ENCODE measurements around the gene SLC22A23. TPM values are rescaled to one million over a fixed set of nuclear protein-coding genes. Genes with fewer than 3 reads are reported as not detected.
A peak's percentile ranks its signal among the peaks of the same experiment; 100 is the strongest.

The SLC22A23 gene
- total and polyA plus RNA-seq, 4 donors: 26.9 to 56.8 (median 41.7) TPM

GRCh38 chr6:3438190-3439167 lies 18.4 kb downstream of the SLC22A23 start:
- DNase-seq (ENCODE audit: low read depth in 4 of 6, low spot score in 6 of 6): peak in 2 of 6 donors; percentile 51 to 60
- H3K27me3 ChIP-seq (ENCODE audit: control insufficient read depth, insufficient read depth, low read length): no peaks in the 10 kb centered on the region
- H3K9me3 ChIP-seq (ENCODE audit: control insufficient read depth, insufficient read depth, low read length): no peaks in the 10 kb centered on the region
- peaks cover 20% of the 10 kb centered on the region for H3K4me1 ChIP-seq (ENCODE audit: control insufficient read depth, insufficient read depth, low read length)
- WGBS (ENCODE audit: insufficient coverage): 55% methylated on average over 9 of the region's 26 CpGs
- H3K36me3 ChIP-seq (ENCODE audit: control insufficient read depth, insufficient read depth, low read length): peaks cover 8% of the 10 kb centered on the region
- peak overlapping the region; percentile 54 for H3K27ac ChIP-seq (ENCODE audit: low read depth, low read length)
- no peak overlapping the region for H3K4me3 ChIP-seq (ENCODE audit: low read depth, low read length)

- 60% methylated on average over 4 of the region's 4 CpGs for WGBS (ENCODE audit: insufficient coverage)
- Histone ChIP-seq H3K27ac (ENCODE audit: low read depth, low read length) (no peak overlapping the region), H3K27me3 (ENCODE audit: control insufficient read depth, insufficient read depth, low read length) (no peaks in the 10 kb centered on the region), H3K9me3 (ENCODE audit: control insufficient read depth, insufficient read depth, low read length) (no peaks in the 10 kb centered on the region), H3K36me3 (ENCODE audit: control insufficient read depth, insufficient read depth, low read length) (peaks cover 5% of the 10 kb centered on the region), H3K4me3 (ENCODE audit: low read depth, low read length) (no peak overlapping the region), H3K4me1 (ENCODE audit: control insufficient read depth, insufficient read depth, low read length) (peaks cover 10% of the 10 kb centered on the region)
- DNase-seq (ENCODE audit: low read depth in 4 of 6, low spot score in 6 of 6): no peak
Measured at GRCh38 chr6:3433005-3433404, 23.8 kb downstream of the SLC22A23 start.

GRCh38 chr6:3432416-3432815 lies 24.4 kb downstream of the SLC22A23 start:
- DNase-seq (ENCODE audit: low read depth in 4 of 6, low spot score in 6 of 6): no peak
- Histone ChIP-seq H3K36me3 (ENCODE audit: control insufficient read depth, insufficient read depth, low read length) (peaks cover 5% of the 10 kb centered on the region), H3K9me3 (ENCODE audit: control insufficient read depth, insufficient read depth, low read length) (no peaks in the 10 kb centered on the region), H3K4me1 (ENCODE audit: control insufficient read depth, insufficient read depth, low read length) (peaks cover 13% of the 10 kb centered on the region), H3K27me3 (ENCODE audit: control insufficient read depth, insufficient read depth, low read length) (no peaks in the 10 kb centered on the region), H3K27ac (ENCODE audit: low read depth, low read length) (no peak overlapping the region), H3K4me3 (ENCODE audit: low read depth, low read length) (no peak overlapping the region)
- WGBS (ENCODE audit: insufficient coverage): 82% methylated on average over 6 of the region's 7 CpGs

GRCh38 chr6:3431994-3432393 lies 24.9 kb downstream of the SLC22A23 start:
- no peak for DNase-seq (ENCODE audit: low read depth in 4 of 6, low spot score in 6 of 6)
- H3K4me3 ChIP-seq (ENCODE audit: low read depth, low read length): no peak overlapping the region
- 100% methylated on average over 2 of the region's 8 CpGs for WGBS (ENCODE audit: insufficient coverage)
- H3K9me3 ChIP-seq (ENCODE audit: control insufficient read depth, insufficient read depth, low read length): no peaks in the 10 kb centered on the region
- H3K4me1 ChIP-seq (ENCODE audit: control insufficient read depth, insufficient read depth, low read length): peaks cover 16% of the 10 kb centered on the region
- H3K36me3 ChIP-seq (ENCODE audit: control insufficient read depth, insufficient read depth, low read length): peaks cover 5% of the 10 kb centered on the region
- no peak overlapping the region for H3K27ac ChIP-seq (ENCODE audit: low read depth, low read length)
- no peaks in the 10 kb centered on the region for H3K27me3 ChIP-seq (ENCODE audit: control insufficient read depth, insufficient read depth, low read length)

GRCh38 chr6:3429211-3429610 lies 27.6 kb downstream of the SLC22A23 start:
- no CpG with 5 or more reads among the region's 3 CpGs for WGBS (ENCODE audit: insufficient coverage)
- Histone ChIP-seq H3K27me3 (ENCODE audit: control insufficient read depth, insufficient read depth, low read length) (no peaks in the 10 kb centered on the region), H3K4me3 (ENCODE audit: low read depth, low read length) (no peak overlapping the region), H3K27ac (ENCODE audit: low read depth, low read length) (no peak overlapping the region), H3K9me3 (ENCODE audit: control insufficient read depth, insufficient read depth, low read length) (no peaks in the 10 kb centered on the region), H3K4me1 (ENCODE audit: control insufficient read depth, insufficient read depth, low read length) (peaks cover 19% of the 10 kb centered on the region), H3K36me3 (ENCODE audit: control insufficient read depth, insufficient read depth, low read length) (no peaks in the 10 kb centered on the region)
- DNase-seq (ENCODE audit: low read depth in 4 of 6, low spot score in 6 of 6): no peak

- WGBS (ENCODE audit: insufficient coverage): 100% methylated on average over 1 of the region's 3 CpGs
- no peaks in the 10 kb centered on the region for H3K27me3 ChIP-seq (ENCODE audit: control insufficient read depth, insufficient read depth, low read length)
- DNase-seq (ENCODE audit: low read depth in 4 of 6, low spot score in 6 of 6): no peak
Measured at GRCh38 chr6:3428700-3429099, 28.1 kb downstream of the SLC22A23 start.

GRCh38 chr6:3428247-3428646 lies 28.6 kb downstream of the SLC22A23 start:
- WGBS (ENCODE audit: insufficient coverage): 92% methylated on average over 4 of the region's 4 CpGs
- Histone ChIP-seq H3K4me1 (ENCODE audit: control insufficient read depth, insufficient read depth, low read length) (peaks cover 18% of the 10 kb centered on the region), H3K27me3 (ENCODE audit: control insufficient read depth, insufficient read depth, low read length) (no peaks in the 10 kb centered on the region), H3K27ac (ENCODE audit: low read depth, low read length) (no peak overlapping the region), H3K4me3 (ENCODE audit: low read depth, low read length) (no peak overlapping the region), H3K9me3 (ENCODE audit: control insufficient read depth, insufficient read depth, low read length) (no peaks in the 10 kb centered on the region), H3K36me3 (ENCODE audit: control insufficient read depth, insufficient read depth, low read length) (no peaks in the 10 kb centered on the region)
- DNase-seq (ENCODE audit: low read depth in 4 of 6, low spot score in 6 of 6): no peak

More at GRCh38 chr6:3428700-3429099, 28.1 kb downstream of the SLC22A23 start:
- no peak overlapping the region for H3K27ac ChIP-seq (ENCODE audit: low read depth, low read length)
- no peaks in the 10 kb centered on the region for H3K9me3 ChIP-seq (ENCODE audit: control insufficient read depth, insufficient read depth, low read length)
- H3K4me1 ChIP-seq (ENCODE audit: control insufficient read depth, insufficient read depth, low read length): peaks cover 19% of the 10 kb centered on the region
- H3K4me3 ChIP-seq (ENCODE audit: low read depth, low read length): no peak overlapping the region
- H3K36me3 ChIP-seq (ENCODE audit: control insufficient read depth, insufficient read depth, low read length): no peaks in the 10 kb centered on the region

GRCh38 chr6:3427687-3428085 lies 29.2 kb downstream of the SLC22A23 start:
- peak in 1 of 6 donors; percentile 51 for DNase-seq (ENCODE audit: low read depth in 4 of 6, low spot score in 6 of 6)
- peak overlapping the region; percentile 33 for H3K27ac ChIP-seq (ENCODE audit: low read depth, low read length)
- whole genome bisulfite sequencing (ENCODE audit: insufficient coverage): 34% methylated on average over 7 of the region's 10 CpGs

GRCh38 chr6:3426927-3427686 lies 29.7 kb downstream of the SLC22A23 start:
- H3K9me3 ChIP-seq (ENCODE audit: control insufficient read depth, insufficient read depth, low read length): no peaks in the 10 kb centered on the region
- H3K27ac ChIP-seq (ENCODE audit: low read depth, low read length): peak overlapping the region; percentile 33
- H3K4me1 ChIP-seq (ENCODE audit: control insufficient read depth, insufficient read depth, low read length): peaks cover 15% of the 10 kb centered on the region
- no peaks in the 10 kb centered on the region for H3K27me3 ChIP-seq (ENCODE audit: control insufficient read depth, insufficient read depth, low read length)
- no peak overlapping the region for H3K4me3 ChIP-seq (ENCODE audit: low read depth, low read length)
- H3K36me3 ChIP-seq (ENCODE audit: control insufficient read depth, insufficient read depth, low read length): no peaks in the 10 kb centered on the region
- 80% methylated on average over 14 of the region's 20 CpGs for WGBS (ENCODE audit: insufficient coverage)
- DNase-seq (ENCODE audit: low read depth in 4 of 6, low spot score in 6 of 6): no peak

More at GRCh38 chr6:3427687-3428085, 29.2 kb downstream of the SLC22A23 start:
- Histone ChIP-seq H3K36me3 (ENCODE audit: control insufficient read depth, insufficient read depth, low read length) (no peaks in the 10 kb centered on the region), H3K4me3 (ENCODE audit: low read depth, low read length) (no peak overlapping the region), H3K27me3 (ENCODE audit: control insufficient read depth, insufficient read depth, low read length) (no peaks in the 10 kb centered on the region), H3K4me1 (ENCODE audit: control insufficient read depth, insufficient read depth, low read length) (peaks cover 15% of the 10 kb centered on the region), H3K9me3 (ENCODE audit: control insufficient read depth, insufficient read depth, low read length) (no peaks in the 10 kb centered on the region)

Data from spinal cord (tissue), 10 donors.